Measurements from ENCODE around the gene SUMF1. TPM values are rescaled to one million over a fixed set of nuclear protein-coding genes. Genes with fewer than 3 reads are reported as not detected.
A peak's percentile ranks its signal among the peaks of the same experiment; 100 is the strongest.

Gene SUMF1
- total RNA-seq, 4 donors from 2014 or later = 29.1 to 65.9 (median 48.0) TPM

GRCh38 chr3:4504340-4505261 lies 37.5 kb upstream of the SUMF1 start:
- Histone ChIP-seq H3K36me3 (peaks cover 0 to 4% (median 0%) of the 10 kb centered on the region in 3 donors), H3K27ac (peak overlapping the region; percentile 62 to 83 (median 76))

GRCh38 chr3:4503050-4503449 lies 36.0 kb upstream of the SUMF1 start:
- 54 to 76% methylated on average over 5 of the region's 5 CpGs for WGBS, 2 donors
- intact Hi-C loops (cut with DNase I) = no loop called here
- H3K27ac ChIP-seq = peak overlapping the region in 3 of 4 donors; percentile 72 to 83 (median 80)
- H3K9me3 ChIP-seq = no peaks in the 10 kb centered on the region
- peaks cover 0 to 4% (median 0%) of the 10 kb centered on the region in 3 donors for H3K36me3 ChIP-seq
- peaks cover 8 to 45% (median 19%) of the 10 kb centered on the region in 3 donors for H3K4me1 ChIP-seq
- TF ChIP-seq CTCF (IDR thresholded peaks at IDR 0.05) = no peak
- TF ChIP-seq POLR2A (IDR thresholded peaks at IDR 0.05) = no peak
- H3K27me3 ChIP-seq = no peaks in the 10 kb centered on the region
- no peak for DNase-seq
- no peak overlapping the region for H3K4me3 ChIP-seq

More at GRCh38 chr3:4504340-4505261, 37.5 kb upstream of the SUMF1 start:
- WGBS, 2 donors = 26 to 34% methylated on average over 12 to 13 of the region's 14 CpGs
- intact Hi-C loops (cut with DNase I) = no loop called here
- no peak for DNase-seq
- no peaks in the 10 kb centered on the region for H3K9me3 ChIP-seq
- TF ChIP-seq POLR2A (IDR thresholded peaks at IDR 0.05) (no peak), CTCF (IDR thresholded peaks at IDR 0.05) (no peak)
- H3K4me3 ChIP-seq = peak overlapping the region in 3 of 4 donors; percentile 5 to 47 (median 18)
- H3K27me3 ChIP-seq = no peaks in the 10 kb centered on the region
- peaks cover 8 to 47% (median 19%) of the 10 kb centered on the region in 3 donors for H3K4me1 ChIP-seq

- 87 to 88% methylated on average over 9 of the region's 9 CpGs for WGBS, 2 donors
- Histone ChIP-seq H3K27ac (no peak overlapping the region), H3K27me3 (no peaks in the 10 kb centered on the region), H3K9me3 (no peaks in the 10 kb centered on the region), H3K4me1 (peaks cover 8 to 40% (median 19%) of the 10 kb centered on the region in 3 donors), H3K4me3 (no peak overlapping the region), H3K36me3 (peaks cover 0 to 4% (median 0%) of the 10 kb centered on the region in 3 donors)
- TF ChIP-seq CTCF (IDR thresholded peaks at IDR 0.05) (no peak), POLR2A (IDR thresholded peaks at IDR 0.05) (no peak)
- intact Hi-C loops (cut with DNase I) = no loop called here
- DNase-seq = no peak
These were observed 34.9 kb upstream of the SUMF1 start for GRCh38 chr3:4501927-4502326.

GRCh38 chr3:4501437-4501836 lies 34.4 kb upstream of the SUMF1 start:
- Histone ChIP-seq H3K27me3 (no peaks in the 10 kb centered on the region), H3K4me3 (no peak overlapping the region), H3K9me3 (no peaks in the 10 kb centered on the region), H3K4me1 (peaks cover 8 to 41% (median 15%) of the 10 kb centered on the region in 3 donors), H3K27ac (no peak overlapping the region), H3K36me3 (peaks cover 0 to 4% (median 0%) of the 10 kb centered on the region in 3 donors)
- no peak for DNase-seq
- 81 to 85% methylated on average over 2 of the region's 3 CpGs for WGBS, 2 donors
- intact Hi-C loops (cut with DNase I) = no loop called here
- no peak for TF ChIP-seq POLR2A (IDR thresholded peaks at IDR 0.05)
- TF ChIP-seq CTCF (IDR thresholded peaks at IDR 0.05) = no peak

- peaks cover 0 to 12% (median 0%) of the 10 kb centered on the region in 4 donors for H3K27me3 ChIP-seq
- H3K4me1 ChIP-seq = peaks cover 1 to 36% (median 6%) of the 10 kb centered on the region in 3 donors
- no peak for TF ChIP-seq CTCF (IDR thresholded peaks at IDR 0.05)
- TF ChIP-seq POLR2A (IDR thresholded peaks at IDR 0.05) = no peak
- peaks cover 0 to 4% (median 0%) of the 10 kb centered on the region in 3 donors for H3K36me3 ChIP-seq
- H3K9me3 ChIP-seq = no peaks in the 10 kb centered on the region
- no peak overlapping the region for H3K4me3 ChIP-seq
- intact Hi-C loops (cut with DNase I) = loop anchor here (10.0 kb wide), 1 partner anchor 136 kb away; no protein-coding TSS in a partner anchor
- DNase-seq = no peak
- no peak overlapping the region for H3K27ac ChIP-seq
- 78 to 81% methylated on average over 5 of the region's 5 CpGs for WGBS, 2 donors
These were observed 31.4 kb upstream of the SUMF1 start for GRCh38 chr3:4498446-4498845.
